Sigmoid colon (tissue), 7 donors: Measurements from ENCODE around the gene UBE2B. TPM values are rescaled to one million over a fixed set of nuclear protein-coding genes. Genes with fewer than 3 reads are reported as not detected.

Experiments used
- DNase-seq: peaks from one replicate; pipeline ENCODE4 v3.0.0-alpha.2; 2019
- H3K27ac ChIP-seq, 4 donors: fragments of 200-600 bp; sonication (generic); one replicate each; pipeline ENCODE4 v1.5.1; 2016 to 2019; ENCODE audit warnings: mild to moderate bottlenecking in 1 of 4
- H3K27me3 ChIP-seq, 3 donors: fragments of 200-600 bp; sonication (generic); one replicate each; pipeline ENCODE4 v1.5.1; 2019; ENCODE audit warnings: mild to moderate bottlenecking in 1 of 3
- H3K36me3 ChIP-seq, 4 donors: fragments of 200-600 bp; sonication (generic); one replicate each; pipeline ENCODE4 v1.5.1; 2016 to 2019
- H3K4me1 ChIP-seq, 4 donors: fragments of 200-600 bp; sonication (generic); one replicate each; pipeline ENCODE4 v1.5.1; 2017 to 2019
- H3K4me3 ChIP-seq, 4 donors: fragments of 200-600 bp; sonication (generic); one replicate each; pipeline ENCODE4 v1.5.1; 2017 to 2019; ENCODE audit warnings: mild to moderate bottlenecking in 2 of 4, moderate library complexity in 1 of 4
- H3K9me3 ChIP-seq, 4 donors: fragments of 200-600 bp in 3 of 4; sonication (generic) in 3 of 4; one replicate each; pipeline versions ENCODE4 v1.5.1 to v1.6.1; 2013 to 2019
- EP300 ChIP-seq, 4 donors: sonication (generic); formaldehyde crosslinking; IDR thresholded peaks; one replicate each; pipeline ENCODE4 v1.6.1; 2017; ENCODE audit warnings: antibody characterized with exemption in 4 of 4
- POLR2A ChIP-seq, 2 donors: fragments of 450-650 bp; IDR thresholded peaks; one replicate each; pipeline ENCODE4 v1.6.1; 2016; ENCODE audit warnings: antibody characterized with exemption in 2 of 2, mild to moderate bottlenecking in 2 of 2, moderate library complexity in 2 of 2
- POLR2AphosphoS5 ChIP-seq, 4 donors: sonication (generic); formaldehyde crosslinking; IDR thresholded peaks; one replicate each; pipeline ENCODE4 v1.6.1; 2017; ENCODE audit warnings: antibody characterized with exemption in 4 of 4
- WGBS, 2 donors: extraction: QIAGEN DNeasy Blood & Tissue Kit; methylation state at CpG; one replicate each; pipeline ENCODE4 v1.1.7; 2013; 5-methylcytosine and 5-hydroxymethylcytosine counted together
- intact Hi-C: fragments of 100-400 bp; cut with DNase I; formaldehyde crosslinking; loops from one replicate; pipeline ENCODE4 v1.15.1; 2023
- polyA plus RNA-seq, 3 donors: library from polyadenylated mRNA; stranded (reverse); fragments of 200-250 nt; gene quantifications; one replicate each; pipeline ENCODE4 v1.2.3, GENCODE V29; 2013
- total RNA-seq, 4 donors: library from RNA; depleted of rRNA; stranded (reverse); fragments of >200 nt; gene quantifications; one replicate each; pipeline ENCODE4 v1.1.0, GENCODE V29; 2016
- TF ChIP-seq, protein P1 (sequence below), 4 experiments: fragments of 450-650 bp in 3 of 4; fragments of 200-600 bp in 1 of 4; IDR thresholded peaks; one replicate each; pipeline ENCODE4 v1.5.1; 2016 to 2019; ENCODE audit warnings: antibody characterized with exemption in 4 of 4, mild to moderate bottlenecking in 3 of 4, moderate library complexity in 2 of 4
- donor health status: healthy with polysubstance abuse.
- donor health status: Bipolar disorder and iron deficiency.
- donor health status: healthy.

The UBE2B gene
- total and polyA plus RNA-seq, 7 donors, result 66.8 to 158 (median 98.1) TPM

DNA sequence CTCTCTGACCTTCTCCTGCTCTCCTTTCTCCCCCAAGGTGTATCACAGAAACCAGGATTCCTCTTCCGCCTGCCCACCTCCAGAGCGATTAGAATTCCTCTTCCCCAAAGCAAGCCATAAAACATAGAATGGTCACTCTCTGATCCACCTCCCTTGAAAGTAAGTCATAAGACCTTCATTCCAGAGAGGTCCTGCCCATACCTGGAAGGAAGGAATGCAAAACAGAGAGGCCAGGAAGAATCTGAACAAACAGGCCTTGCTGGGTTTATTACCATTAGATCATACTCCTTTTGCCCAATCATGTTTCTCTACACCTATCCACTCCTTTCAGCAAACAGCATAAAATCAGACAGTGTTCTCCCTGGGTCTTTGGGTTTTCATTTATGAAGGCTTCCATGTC lies 25.4 kb upstream of the UBE2B start:
- Histone ChIP-seq H3K4me1 (no peaks in the 10 kb centered on the region), H3K27ac (no peak overlapping the region), H3K4me3 (no peak overlapping the region), H3K9me3 (no peaks in the 10 kb centered on the region), H3K36me3 (peaks cover 0 to 9% (median 0%) of the 10 kb centered on the region in 4 donors), H3K27me3 (no peaks in the 10 kb centered on the region)
- WGBS, 2 donors, result 80 to 84% methylated on average over 2 of the region's 2 CpGs
- intact Hi-C loops, result no loop called here
- no peak for DNase-seq
- TF ChIP-seq POLR2A (IDR thresholded peaks at IDR 0.05), result no peak
- no peak for TF ChIP-seq POLR2AphosphoS5 (IDR thresholded peaks at IDR 0.05)
- no peak for TF ChIP-seq EP300 (IDR thresholded peaks at IDR 0.05)
- TF ChIP-seq, protein P1, sequence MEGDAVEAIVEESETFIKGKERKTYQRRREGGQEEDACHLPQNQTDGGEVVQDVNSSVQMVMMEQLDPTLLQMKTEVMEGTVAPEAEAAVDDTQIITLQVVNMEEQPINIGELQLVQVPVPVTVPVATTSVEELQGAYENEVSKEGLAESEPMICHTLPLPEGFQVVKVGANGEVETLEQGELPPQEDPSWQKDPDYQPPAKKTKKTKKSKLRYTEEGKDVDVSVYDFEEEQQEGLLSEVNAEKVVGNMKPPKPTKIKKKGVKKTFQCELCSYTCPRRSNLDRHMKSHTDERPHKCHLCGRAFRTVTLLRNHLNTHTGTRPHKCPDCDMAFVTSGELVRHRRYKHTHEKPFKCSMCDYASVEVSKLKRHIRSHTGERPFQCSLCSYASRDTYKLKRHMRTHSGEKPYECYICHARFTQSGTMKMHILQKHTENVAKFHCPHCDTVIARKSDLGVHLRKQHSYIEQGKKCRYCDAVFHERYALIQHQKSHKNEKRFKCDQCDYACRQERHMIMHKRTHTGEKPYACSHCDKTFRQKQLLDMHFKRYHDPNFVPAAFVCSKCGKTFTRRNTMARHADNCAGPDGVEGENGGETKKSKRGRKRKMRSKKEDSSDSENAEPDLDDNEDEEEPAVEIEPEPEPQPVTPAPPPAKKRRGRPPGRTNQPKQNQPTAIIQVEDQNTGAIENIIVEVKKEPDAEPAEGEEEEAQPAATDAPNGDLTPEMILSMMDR (IDR thresholded peaks at IDR 0.05), result no peak

DNA sequence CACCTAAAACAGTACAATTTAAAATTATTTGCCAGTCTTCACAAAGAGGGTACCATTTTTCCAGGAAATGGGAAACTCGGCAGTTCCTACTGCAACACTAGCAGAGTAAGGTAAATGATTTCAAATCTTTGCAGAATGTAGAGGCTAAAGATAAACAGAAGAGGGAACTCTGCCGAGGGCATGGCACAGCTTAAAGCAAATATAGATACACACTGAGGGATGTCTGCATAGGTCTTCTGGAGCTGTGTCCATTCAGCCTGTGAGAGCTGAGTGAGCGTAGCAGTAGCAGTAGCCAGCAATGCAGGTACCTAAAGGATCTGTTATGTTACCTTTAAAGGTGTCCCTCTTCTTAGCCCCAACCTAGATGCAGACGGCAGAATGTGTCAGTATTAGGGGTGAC lies 21.9 kb upstream of the UBE2B start:
- TF ChIP-seq EP300 (IDR thresholded peaks at IDR 0.05) (no peak), POLR2AphosphoS5 (IDR thresholded peaks at IDR 0.05) (no peak), POLR2A (IDR thresholded peaks at IDR 0.05) (no peak)
- TF ChIP-seq, protein P1 (IDR thresholded peaks at IDR 0.05), result no peak
- intact Hi-C loops, result no loop called here
- no peak for DNase-seq
- no peaks in the 10 kb centered on the region for H3K4me1 ChIP-seq
- H3K27me3 ChIP-seq, result no peaks in the 10 kb centered on the region
- 49 to 90% methylated on average over 4 of the region's 4 CpGs for WGBS, 2 donors
- no peaks in the 10 kb centered on the region for H3K9me3 ChIP-seq
- H3K4me3 ChIP-seq, result no peak overlapping the region
- H3K36me3 ChIP-seq, result peaks cover 0 to 9% (median 0%) of the 10 kb centered on the region in 4 donors
- no peak overlapping the region for H3K27ac ChIP-seq

DNA sequence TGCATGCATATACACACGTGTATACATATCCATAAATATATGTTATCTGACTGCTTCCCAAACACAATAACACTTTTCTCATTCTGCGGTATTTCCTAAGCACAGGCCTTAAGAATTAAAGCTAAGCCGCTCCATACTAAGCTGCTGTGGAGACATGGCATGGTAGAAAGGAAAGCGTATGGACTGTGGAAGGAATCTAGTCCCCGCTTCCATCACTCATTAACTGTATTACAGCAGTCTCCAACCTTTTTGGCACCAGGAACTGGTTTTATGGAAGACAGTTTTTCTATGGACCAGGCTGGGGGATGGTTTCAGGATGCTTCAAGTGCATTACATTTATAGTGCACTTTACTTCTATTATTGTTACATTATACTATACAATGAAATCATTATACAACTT lies 15.7 kb upstream of the UBE2B start:
- no peak overlapping the region for H3K4me3 ChIP-seq
- intact Hi-C loops, result no loop called here
- WGBS, 2 donors, result 89 to 94% methylated on average over 5 of the region's 5 CpGs
- H3K9me3 ChIP-seq, result no peaks in the 10 kb centered on the region
- no peaks in the 10 kb centered on the region for H3K36me3 ChIP-seq
- H3K27ac ChIP-seq, result no peak overlapping the region
- H3K4me1 ChIP-seq, result no peaks in the 10 kb centered on the region
- H3K27me3 ChIP-seq, result no peaks in the 10 kb centered on the region
- no peak for DNase-seq
- TF ChIP-seq POLR2AphosphoS5 (IDR thresholded peaks at IDR 0.05), result no peak
- TF ChIP-seq, protein P1 (IDR thresholded peaks at IDR 0.05), result no peak
- TF ChIP-seq EP300 (IDR thresholded peaks at IDR 0.05), result no peak
- no peak for TF ChIP-seq POLR2A (IDR thresholded peaks at IDR 0.05)

DNA sequence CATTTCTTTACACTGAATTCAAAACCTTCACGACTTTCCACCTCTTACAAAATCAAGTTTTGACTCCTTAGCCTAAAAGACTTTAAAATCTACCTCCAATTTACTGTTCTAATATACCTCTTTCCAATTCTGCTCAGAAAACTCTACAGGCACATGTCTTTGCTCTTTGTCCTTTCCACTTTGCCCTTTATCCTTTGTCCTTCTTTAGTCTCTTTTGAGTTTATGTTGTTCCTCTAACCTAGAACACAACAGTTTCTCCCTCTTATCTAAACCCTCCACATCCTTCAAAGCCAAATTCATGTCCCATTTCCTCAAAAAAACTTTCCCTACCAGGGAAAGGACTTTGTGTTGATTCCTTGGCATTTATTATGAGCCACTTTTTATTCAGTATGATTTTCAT lies 5.8 kb upstream of the UBE2B start:
- H3K4me1 ChIP-seq, result peaks cover 0 to 25% (median 17%) of the 10 kb centered on the region in 4 donors
- TF ChIP-seq EP300 (IDR thresholded peaks at IDR 0.05) (no peak), POLR2AphosphoS5 (IDR thresholded peaks at IDR 0.05) (no peak), POLR2A (IDR thresholded peaks at IDR 0.05) (no peak)
- TF ChIP-seq, protein P1 (IDR thresholded peaks at IDR 0.05), result no peak
- H3K27me3 ChIP-seq, result no peaks in the 10 kb centered on the region
- H3K27ac ChIP-seq, result no peak overlapping the region
- WGBS, 2 donors, result 92 to 94% methylated on average over 1 of the region's 1 CpG
- intact Hi-C loops, result no loop called here
- H3K9me3 ChIP-seq, result no peaks in the 10 kb centered on the region
- no peak overlapping the region for H3K4me3 ChIP-seq
- DNase-seq, result no peak
- H3K36me3 ChIP-seq, result no peaks in the 10 kb centered on the region

DNA sequence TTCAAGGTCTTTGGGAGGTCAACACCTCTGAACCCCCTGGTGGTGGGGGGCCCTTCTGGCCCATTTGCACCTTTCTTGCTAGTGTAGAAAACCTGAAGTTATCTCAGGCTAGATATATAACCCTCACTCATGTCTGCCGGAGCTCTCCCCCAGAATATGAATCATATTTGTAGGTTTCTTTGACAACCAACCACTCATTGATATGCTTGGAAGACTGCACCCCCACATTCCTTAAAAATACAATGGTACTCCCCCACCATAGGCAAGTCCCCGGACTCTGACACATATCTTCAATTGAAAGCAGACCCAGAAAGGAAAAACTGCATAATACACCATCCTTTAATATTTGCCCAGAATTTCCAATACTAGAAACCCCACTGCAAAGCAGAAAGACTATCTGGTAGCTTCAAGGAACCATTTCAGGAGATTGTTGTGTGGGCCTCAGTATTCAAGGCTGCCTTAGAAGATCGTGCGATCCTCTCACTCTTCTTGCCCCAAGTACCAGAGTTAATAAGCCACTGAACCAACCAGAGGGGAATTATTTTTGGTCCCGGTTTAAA lies 978 bp upstream of the UBE2B start:
- TF ChIP-seq POLR2AphosphoS5 (IDR thresholded peaks at IDR 0.05) (no peak), EP300 (IDR thresholded peaks at IDR 0.05) (no peak), POLR2A (IDR thresholded peaks at IDR 0.05) (no peak)
- TF ChIP-seq, protein P1 (IDR thresholded peaks at IDR 0.05), result no peak
- Histone ChIP-seq H3K36me3 (no peaks in the 10 kb centered on the region), H3K27me3 (no peaks in the 10 kb centered on the region), H3K27ac (peak overlapping the region; percentile 97 to 98 (median 98)), H3K4me1 (peaks cover 0 to 51% (median 37%) of the 10 kb centered on the region in 4 donors), H3K9me3 (no peaks in the 10 kb centered on the region), H3K4me3 (peak overlapping the region; percentile 72 to 99 (median 96))
- intact Hi-C loops, result loop anchor here (2.0 to 5.0 kb wide), 5 partner anchors 42 to 207 kb away; partner anchors contain the start of genes CDKN2AIPNL, PPP2CA and SKP1
- no peak for DNase-seq
- WGBS, 2 donors, result 25 to 27% methylated on average over 5 of the region's 5 CpGs
